GM12875 (cell line): ENCODE results near the gene ATP2B2.
"Not testable (repeated sequence)": the region's sequence is repeated elsewhere in the genome, so short reads cannot be mapped to it uniquely, and the experiment has no call there.

ENCODE experiments used
- H3K4me3 ChIP-seq: one replicate; pipeline ENCODE4 v1.5.1; 2011; ENCODE audit warnings: low read depth, low read length, control low read depth
- TF ChIP-seq, protein P1 (sequence below): IDR thresholded peaks from 2 replicates; pipeline ENCODE4 v1.5.1; 2011; ENCODE audit warnings: low read depth, mild to moderate bottlenecking, control low read depth, inconsistent platforms, low read length, moderate library complexity, borderline replicate concordance; ENCODE audit not compliant: insufficient read depth

The ATP2B2 gene

DNA sequence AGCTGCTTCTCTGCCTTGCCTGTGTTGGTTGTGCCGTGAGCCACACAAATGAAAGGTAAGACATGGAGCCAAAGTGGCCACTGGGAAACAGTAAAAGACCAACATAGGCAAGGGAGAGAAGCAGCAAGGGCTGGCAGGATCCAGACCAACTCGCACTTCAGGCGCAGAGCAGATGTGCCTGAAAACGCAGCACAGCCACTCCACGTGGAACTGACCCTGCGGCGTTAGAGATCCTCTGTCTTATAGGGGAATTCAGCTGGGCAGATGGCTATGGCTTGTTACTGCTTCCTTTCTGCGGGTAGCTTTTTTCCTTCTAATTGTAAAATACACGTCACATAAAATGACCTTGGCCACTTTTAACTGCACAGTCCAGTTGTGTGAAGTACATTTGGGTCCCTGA lies 202.3 kb downstream of the ATP2B2 start:
- TF ChIP-seq, protein P1, sequence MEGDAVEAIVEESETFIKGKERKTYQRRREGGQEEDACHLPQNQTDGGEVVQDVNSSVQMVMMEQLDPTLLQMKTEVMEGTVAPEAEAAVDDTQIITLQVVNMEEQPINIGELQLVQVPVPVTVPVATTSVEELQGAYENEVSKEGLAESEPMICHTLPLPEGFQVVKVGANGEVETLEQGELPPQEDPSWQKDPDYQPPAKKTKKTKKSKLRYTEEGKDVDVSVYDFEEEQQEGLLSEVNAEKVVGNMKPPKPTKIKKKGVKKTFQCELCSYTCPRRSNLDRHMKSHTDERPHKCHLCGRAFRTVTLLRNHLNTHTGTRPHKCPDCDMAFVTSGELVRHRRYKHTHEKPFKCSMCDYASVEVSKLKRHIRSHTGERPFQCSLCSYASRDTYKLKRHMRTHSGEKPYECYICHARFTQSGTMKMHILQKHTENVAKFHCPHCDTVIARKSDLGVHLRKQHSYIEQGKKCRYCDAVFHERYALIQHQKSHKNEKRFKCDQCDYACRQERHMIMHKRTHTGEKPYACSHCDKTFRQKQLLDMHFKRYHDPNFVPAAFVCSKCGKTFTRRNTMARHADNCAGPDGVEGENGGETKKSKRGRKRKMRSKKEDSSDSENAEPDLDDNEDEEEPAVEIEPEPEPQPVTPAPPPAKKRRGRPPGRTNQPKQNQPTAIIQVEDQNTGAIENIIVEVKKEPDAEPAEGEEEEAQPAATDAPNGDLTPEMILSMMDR, result no peak
- H3K4me3 ChIP-seq, result no peak overlapping the region

DNA sequence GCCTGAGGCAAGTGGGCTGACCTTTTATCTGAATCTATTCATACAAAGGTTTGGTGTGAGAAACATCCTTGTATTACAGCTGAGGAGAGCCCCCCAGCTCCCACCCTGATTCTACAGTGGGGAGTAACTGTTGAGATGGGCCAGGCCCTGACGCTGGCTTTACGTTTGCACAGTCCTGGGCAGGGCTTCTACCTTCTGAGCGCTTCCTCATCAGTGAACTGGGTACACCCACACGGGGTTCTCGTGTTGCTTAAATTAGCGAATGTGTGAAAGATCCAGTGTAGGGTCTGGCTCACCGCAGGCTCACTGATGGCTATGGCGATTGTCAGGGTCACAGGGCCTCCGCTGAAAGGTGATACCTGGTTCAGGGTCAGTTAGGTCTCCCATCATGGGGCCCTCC lies 205.3 kb downstream of the ATP2B2 start:
- H3K4me3 ChIP-seq, result no peak overlapping the region
- TF ChIP-seq, protein P1, result no peak

DNA sequence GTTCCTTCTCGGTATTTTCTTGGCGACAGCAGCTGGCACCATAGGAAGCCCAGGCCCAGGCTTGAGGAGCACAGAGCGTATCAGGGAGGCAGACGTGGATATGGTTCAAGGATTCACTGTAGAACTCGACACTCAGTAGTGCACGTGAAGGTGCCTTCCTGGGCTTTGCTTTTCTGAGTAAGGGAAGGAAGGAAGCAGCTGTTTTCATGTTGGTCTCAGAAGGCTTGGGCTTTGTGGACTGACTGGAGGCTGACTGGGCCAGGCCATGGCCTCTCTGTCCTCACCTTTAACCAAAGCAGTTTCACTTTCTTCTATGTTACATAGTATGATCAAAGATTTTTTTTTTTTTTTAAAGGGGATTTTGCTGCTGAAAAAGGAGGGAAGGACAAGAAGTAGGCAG lies 205.7 kb downstream of the ATP2B2 start:
- TF ChIP-seq, protein P1, result no peak
- no peak overlapping the region for H3K4me3 ChIP-seq

DNA sequence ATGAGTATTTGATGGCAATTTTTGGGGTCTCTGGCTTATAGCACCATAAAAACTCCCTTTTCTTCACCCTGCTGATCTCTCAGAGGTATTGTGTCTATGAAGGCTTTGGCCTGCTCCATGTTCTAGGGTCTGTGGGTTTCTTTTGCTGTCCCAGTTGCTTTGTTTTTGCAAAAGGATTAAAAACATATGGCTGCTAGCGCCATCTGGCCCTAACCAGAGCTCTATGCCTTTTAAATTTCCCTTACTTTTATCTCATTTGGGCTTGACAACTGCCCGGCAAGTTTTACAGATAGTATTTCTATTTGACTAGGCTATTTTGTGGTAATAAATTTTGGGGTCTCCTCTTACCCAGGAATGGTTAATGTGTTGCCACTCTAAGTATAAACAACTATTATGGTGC lies 206.2 kb downstream of the ATP2B2 start:
- H3K4me3 ChIP-seq, result no peak overlapping the region
- TF ChIP-seq, protein P1, result no peak

DNA sequence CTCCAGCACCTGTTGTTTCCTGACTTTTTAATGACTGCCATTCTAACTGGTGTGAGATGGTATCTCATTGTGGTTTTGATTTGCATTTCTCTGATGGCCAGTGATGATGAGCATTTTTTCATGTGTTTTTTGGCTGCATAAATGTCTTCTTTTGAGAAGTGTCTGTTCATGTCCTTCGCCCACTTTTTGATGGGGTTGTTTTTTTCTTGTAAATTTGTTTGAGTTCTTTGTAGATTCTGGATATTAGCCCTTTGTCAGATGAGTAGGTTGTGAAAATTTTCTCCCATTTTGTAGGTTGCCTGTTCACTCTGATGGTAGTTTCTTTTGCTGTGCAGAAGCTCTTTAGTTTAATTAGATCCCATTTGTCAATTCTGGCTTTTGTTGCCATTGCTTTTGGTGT lies 207.3 kb downstream of the ATP2B2 start:
- H3K4me3 ChIP-seq, result not testable (repeated sequence)

DNA sequence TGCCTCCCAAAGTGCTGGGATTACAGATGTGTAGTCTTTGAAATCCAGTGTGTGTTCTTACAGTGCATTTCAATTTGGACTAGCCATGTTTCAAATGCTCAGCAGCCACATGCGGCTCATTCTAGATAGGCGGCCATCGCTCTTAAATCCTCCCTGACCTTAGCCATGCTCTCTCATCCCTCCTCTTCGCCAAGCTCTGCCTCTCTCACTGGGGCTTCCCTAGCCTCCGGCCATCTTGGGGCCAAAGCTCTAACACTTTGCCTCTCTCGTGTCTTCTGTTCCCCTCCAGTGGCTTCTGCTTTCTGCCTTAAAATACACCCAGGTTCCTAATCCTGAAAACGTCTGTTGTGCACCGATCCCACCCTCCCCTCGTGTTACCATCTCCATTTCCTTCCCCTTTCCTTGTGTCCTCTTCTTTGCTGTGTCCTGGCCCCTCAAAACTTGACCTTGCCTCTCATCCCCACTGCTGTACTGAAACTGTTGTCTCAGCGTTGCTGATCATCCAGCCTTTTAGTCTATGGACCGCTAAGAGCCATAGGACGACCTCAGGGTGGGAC lies 211.3 kb downstream of the ATP2B2 start:
- TF ChIP-seq, protein P1, result no peak
- no peak overlapping the region for H3K4me3 ChIP-seq

DNA sequence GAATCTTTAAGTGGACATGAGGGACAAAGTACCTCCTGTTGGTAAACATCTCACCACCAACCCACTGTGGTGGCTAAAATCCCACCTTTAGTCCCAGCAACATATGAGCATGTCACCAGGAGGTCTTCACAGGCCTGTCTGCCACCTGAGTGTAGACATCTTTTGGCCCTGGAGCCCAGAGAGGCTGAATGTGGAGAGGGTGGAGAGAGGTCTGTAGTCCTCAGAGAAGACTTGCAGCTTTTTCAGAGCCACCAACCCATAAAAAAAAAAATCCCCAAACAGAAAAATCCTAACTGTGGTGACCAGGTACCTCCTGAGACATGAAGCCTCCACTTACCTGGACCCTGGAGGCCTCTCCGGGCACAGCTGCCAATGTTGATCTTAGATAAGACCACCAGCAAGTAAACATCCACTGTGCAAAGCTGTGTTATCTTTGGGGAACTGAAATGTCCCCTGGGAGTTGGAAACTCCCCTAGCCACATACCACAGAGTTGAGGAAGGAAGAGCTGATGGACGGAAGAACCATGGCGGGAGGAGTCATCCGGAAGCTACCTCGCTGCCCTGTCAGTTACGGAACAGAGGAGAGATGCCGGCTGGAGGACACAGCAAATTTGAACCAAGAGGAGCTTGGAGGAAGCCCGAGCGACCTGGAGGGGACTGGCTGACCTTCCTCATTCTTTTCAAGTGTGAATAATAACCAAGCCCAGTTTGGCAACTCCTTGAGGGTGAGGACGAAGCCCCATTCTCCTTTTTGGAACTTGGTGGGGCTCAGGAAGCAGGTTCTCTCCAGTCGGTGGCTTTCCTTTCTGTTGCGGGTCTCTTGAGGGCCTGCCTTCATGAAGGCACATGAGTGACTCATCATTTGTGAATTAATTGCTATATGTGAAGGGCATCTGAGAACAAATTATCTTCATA lies 212.6 kb downstream of the ATP2B2 start, which contains the start of gene GHRL:
TSS of gene GHRL (minus strand) at position 443 of the 915 bp plus-strand sequence. CDS start 2,767 bp downstream, outside the sequence.
- H3K4me3 ChIP-seq, result peak within 1 kb of the TSS; percentile 44
- TF ChIP-seq, protein P1, result no peak
